SU-DHL-6 (cell line): Measurements from ENCODE around the gene PDE4D.

Experiments used
- H2AFZ ChIP-seq: fragments of 200-600 bp; sonication (generic); 2 replicates; pipeline ENCODE4 v1.6.1; 2014; ENCODE audit warnings: low read depth, mild to moderate bottlenecking, moderate library complexity, mixed read lengths, antibody characterized with exemption, low read length; ENCODE audit not compliant: severe bottlenecking
- H3F3A ChIP-seq: fragments of 200-600 bp; shearing (Covaris generic); 2 replicates; pipeline ENCODE4 v1.6.0; 2016; ENCODE audit warnings: antibody characterized with exemption, mild to moderate bottlenecking; ENCODE audit not compliant: insufficient read depth
- H3K27ac ChIP-seq: fragments of 200-600 bp; sonication (generic); 2 replicates; pipeline ENCODE4 v1.5.1; 2016; ENCODE audit warnings: low read depth, mild to moderate bottlenecking, low read length, moderate library complexity, mixed read lengths
- H3K27me3 ChIP-seq: fragments of 200-600 bp; sonication (generic), shearing (Covaris generic); 2 replicates; pipeline ENCODE4 v1.6.0; 2014; ENCODE audit warnings: mild to moderate bottlenecking, low read length
- H3K36me3 ChIP-seq: fragments of 200-600 bp; sonication (generic); 2 replicates; pipeline ENCODE4 v1.6.1; 2014; ENCODE audit warnings: mild to moderate bottlenecking, low read length, mixed read lengths
- H3K4me2 ChIP-seq: fragments of 300-600, 200-600 bp; shearing (Covaris generic), sonication (generic); 2 replicates; pipeline ENCODE4 v1.6.0; 2014; ENCODE audit warnings: low read length, low read depth, mild to moderate bottlenecking; ENCODE audit not compliant: poor library complexity, severe bottlenecking
- H3K4me3 ChIP-seq: fragments of 200-600 bp; sonication (generic); 2 replicates; pipeline ENCODE4 v1.5.1; 2014; ENCODE audit warnings: antibody characterized with exemption, low read length, mild to moderate bottlenecking, mixed read lengths; ENCODE audit not compliant: insufficient read depth, poor library complexity, severe bottlenecking
- H3K79me2 ChIP-seq: fragments of 200-600 bp; sonication (generic); 2 replicates; pipeline ENCODE4 v1.6.1; 2014; ENCODE audit warnings: mild to moderate bottlenecking, low read length, moderate library complexity; ENCODE audit not compliant: insufficient read depth
- H3K9ac ChIP-seq: fragments of 200-600 bp; sonication (generic); 2 replicates; pipeline ENCODE4 v1.7.0; 2014; ENCODE audit warnings: mild to moderate bottlenecking, low read length
- H3K9me2 ChIP-seq: fragments of 200-600 bp; sonication (generic); replicated peaks from 2 replicates; pipeline ENCODE4 v1.6.1; 2014; ENCODE audit warnings: low read length; ENCODE audit not compliant: insufficient read depth
- H3K9me3 ChIP-seq: fragments of 200-600 bp; sonication (generic); 2 replicates; pipeline ENCODE4 v1.6.1; 2014; ENCODE audit warnings: low read length, mixed read lengths; ENCODE audit not compliant: insufficient read depth
- H4K20me1 ChIP-seq: fragments of 200-600 bp; sonication (generic); 2 replicates; pipeline ENCODE4 v1.6.1; 2014; ENCODE audit warnings: low read depth, mild to moderate bottlenecking, antibody characterized with exemption, low read length, moderate library complexity, mixed read lengths
- EZH2phosphoT487 ChIP-seq: fragments of 200-600 bp; sonication (generic), shearing (Covaris generic); conservative IDR thresholded peaks from 2 replicates; pipeline ENCODE4 v1.6.1; 2018; ENCODE audit warnings: mild to moderate bottlenecking, antibody characterized with exemption, low read length, moderate library complexity, mixed read lengths
- TF ChIP-seq, protein P1 (sequence below): fragments of 200-600 bp; sonication (generic); IDR thresholded peaks from one replicate; pipeline ENCODE4 v1.5.1; 2017; ENCODE audit warnings: antibody characterized with exemption, mild to moderate bottlenecking, low read length, moderate library complexity; ENCODE audit not compliant: insufficient read depth, poor library complexity, severe bottlenecking

The PDE4D gene

GRCh38 chr5:59256331-59256730 is 637.2 kb downstream of the PDE4D start:
- Histone ChIP-seq H3K4me2 (no peak overlapping the region), H3K9ac (no peak overlapping the region), H3K27me3 (no peaks in the 10 kb centered on the region), H3F3A (no peaks in the 10 kb centered on the region), H4K20me1 (no peaks in the 10 kb centered on the region), H3K4me3 (no peak overlapping the region), H3K9me2 (no peaks in the 10 kb centered on the region), H3K36me3 (no peaks in the 10 kb centered on the region), H3K9me3 (no peaks in the 10 kb centered on the region), H3K79me2 (no peaks in the 10 kb centered on the region), H3K27ac (no peak overlapping the region), H2AFZ (no peak overlapping the region)
- TF ChIP-seq EZH2phosphoT487 = no peak
- TF ChIP-seq, protein P1, sequence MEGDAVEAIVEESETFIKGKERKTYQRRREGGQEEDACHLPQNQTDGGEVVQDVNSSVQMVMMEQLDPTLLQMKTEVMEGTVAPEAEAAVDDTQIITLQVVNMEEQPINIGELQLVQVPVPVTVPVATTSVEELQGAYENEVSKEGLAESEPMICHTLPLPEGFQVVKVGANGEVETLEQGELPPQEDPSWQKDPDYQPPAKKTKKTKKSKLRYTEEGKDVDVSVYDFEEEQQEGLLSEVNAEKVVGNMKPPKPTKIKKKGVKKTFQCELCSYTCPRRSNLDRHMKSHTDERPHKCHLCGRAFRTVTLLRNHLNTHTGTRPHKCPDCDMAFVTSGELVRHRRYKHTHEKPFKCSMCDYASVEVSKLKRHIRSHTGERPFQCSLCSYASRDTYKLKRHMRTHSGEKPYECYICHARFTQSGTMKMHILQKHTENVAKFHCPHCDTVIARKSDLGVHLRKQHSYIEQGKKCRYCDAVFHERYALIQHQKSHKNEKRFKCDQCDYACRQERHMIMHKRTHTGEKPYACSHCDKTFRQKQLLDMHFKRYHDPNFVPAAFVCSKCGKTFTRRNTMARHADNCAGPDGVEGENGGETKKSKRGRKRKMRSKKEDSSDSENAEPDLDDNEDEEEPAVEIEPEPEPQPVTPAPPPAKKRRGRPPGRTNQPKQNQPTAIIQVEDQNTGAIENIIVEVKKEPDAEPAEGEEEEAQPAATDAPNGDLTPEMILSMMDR = no peak

GRCh38 chr5:59254055-59254687 is 639.4 kb downstream of the PDE4D start:
- Histone ChIP-seq H2AFZ (no peak overlapping the region), H3K9ac (no peak overlapping the region), H3K9me3 (no peaks in the 10 kb centered on the region), H3K4me2 (no peak overlapping the region), H3F3A (no peaks in the 10 kb centered on the region), H3K9me2 (no peaks in the 10 kb centered on the region), H3K27me3 (no peaks in the 10 kb centered on the region), H3K79me2 (no peaks in the 10 kb centered on the region), H3K4me3 (no peak overlapping the region), H3K36me3 (no peaks in the 10 kb centered on the region), H4K20me1 (no peaks in the 10 kb centered on the region), H3K27ac (no peak overlapping the region)
- TF ChIP-seq, protein P1 = no peak
- TF ChIP-seq EZH2phosphoT487 = no peak

DNA sequence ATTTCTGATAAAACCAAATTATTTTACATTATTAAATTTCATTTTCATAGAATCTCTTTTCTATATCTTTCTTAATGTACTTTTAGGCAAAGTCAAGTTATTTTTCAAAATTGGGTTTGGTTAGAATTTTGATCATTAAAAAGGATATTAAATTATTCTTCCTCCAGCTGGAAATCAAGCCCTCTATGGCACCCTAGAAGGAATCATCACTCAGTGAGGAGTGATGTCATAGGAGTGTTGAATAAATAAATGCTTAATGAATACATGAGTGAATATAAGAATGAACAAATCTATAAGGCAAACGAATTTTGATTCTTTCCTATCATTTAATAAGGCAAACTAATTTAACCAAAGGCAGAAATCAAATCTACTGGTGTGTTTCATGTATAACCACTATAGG is 639.9 kb downstream of the PDE4D start:
- TF ChIP-seq, protein P1 = no peak
- TF ChIP-seq EZH2phosphoT487 = no peak
- no peaks in the 10 kb centered on the region for H3K36me3 ChIP-seq
- H3K27ac ChIP-seq = no peak overlapping the region
- H3K4me2 ChIP-seq = no peak overlapping the region
- no peak overlapping the region for H2AFZ ChIP-seq
- H3K79me2 ChIP-seq = no peaks in the 10 kb centered on the region
- no peaks in the 10 kb centered on the region for H3K27me3 ChIP-seq
- no peaks in the 10 kb centered on the region for H3K9me3 ChIP-seq
- H3K9me2 ChIP-seq = no peaks in the 10 kb centered on the region
- H4K20me1 ChIP-seq = no peaks in the 10 kb centered on the region
- no peak overlapping the region for H3K4me3 ChIP-seq
- H3K9ac ChIP-seq = no peak overlapping the region
- no peaks in the 10 kb centered on the region for H3F3A ChIP-seq
